Fibroblast of skin of back (primary cell): ENCODE measurements around the gene PSME2.

Source experiments
- DNase-seq: peaks from one replicate; pipeline ENCODE4 v3.0.0-alpha.2; 2013

Gene PSME2

DNA sequence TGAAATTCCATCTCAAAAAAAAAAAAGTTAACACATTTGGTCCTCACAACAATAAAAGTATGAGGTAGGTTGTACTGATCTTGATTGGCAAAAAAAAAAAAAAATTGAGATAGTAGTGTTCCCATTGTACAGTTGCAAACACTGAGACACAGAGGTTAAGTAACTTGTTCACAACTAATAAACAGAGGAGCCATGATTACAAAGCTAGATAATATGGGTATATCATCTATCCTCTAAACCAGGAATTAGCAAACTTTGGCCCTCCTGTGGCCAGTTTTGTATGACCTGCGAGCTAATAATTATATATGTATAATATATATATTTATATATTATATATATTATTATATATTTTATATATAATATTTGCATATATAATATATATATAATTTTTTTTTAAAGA is 12.7 kb downstream of the PSME2 start:
- no peak for DNase-seq

- DNase-seq: no peak
Observed at GRCh38 chr14:24132976-24133375, 13.4 kb downstream of the PSME2 start.

DNA sequence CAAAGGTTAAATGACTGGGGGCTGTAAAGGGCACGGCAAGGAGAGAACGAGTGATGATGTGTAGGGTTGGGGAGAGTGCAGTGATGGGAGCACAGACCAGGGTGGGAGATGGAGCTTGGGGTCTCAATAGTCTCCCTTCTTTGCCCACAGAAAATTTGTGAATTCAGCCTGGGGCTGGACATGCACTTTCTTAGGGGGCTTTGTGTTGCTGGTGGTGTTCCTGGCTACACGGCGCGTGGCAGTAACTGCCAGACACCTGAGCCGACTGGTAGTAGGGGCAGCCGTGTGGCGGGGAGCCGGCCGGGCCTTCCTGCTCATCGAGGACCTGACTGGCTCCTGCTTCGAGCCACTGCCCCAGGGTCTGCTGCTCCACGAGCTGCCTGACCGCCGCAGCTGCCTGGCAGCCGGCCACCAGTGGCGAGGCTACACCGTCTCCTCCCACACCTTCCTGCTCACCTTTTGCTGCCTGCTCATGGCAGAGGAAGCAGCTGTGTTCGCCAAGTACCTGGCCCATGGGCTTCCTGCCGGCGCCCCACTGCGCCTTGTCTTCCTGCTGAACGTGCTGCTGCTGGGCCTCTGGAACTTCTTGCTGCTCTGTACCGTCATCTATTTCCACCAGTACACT is 14.2 kb downstream of the PSME2 start:
- no peak for DNase-seq

GRCh38 chr14:24131549-24131966 is 14.9 kb downstream of the PSME2 start:
- DNase-seq: no peak

DNA sequence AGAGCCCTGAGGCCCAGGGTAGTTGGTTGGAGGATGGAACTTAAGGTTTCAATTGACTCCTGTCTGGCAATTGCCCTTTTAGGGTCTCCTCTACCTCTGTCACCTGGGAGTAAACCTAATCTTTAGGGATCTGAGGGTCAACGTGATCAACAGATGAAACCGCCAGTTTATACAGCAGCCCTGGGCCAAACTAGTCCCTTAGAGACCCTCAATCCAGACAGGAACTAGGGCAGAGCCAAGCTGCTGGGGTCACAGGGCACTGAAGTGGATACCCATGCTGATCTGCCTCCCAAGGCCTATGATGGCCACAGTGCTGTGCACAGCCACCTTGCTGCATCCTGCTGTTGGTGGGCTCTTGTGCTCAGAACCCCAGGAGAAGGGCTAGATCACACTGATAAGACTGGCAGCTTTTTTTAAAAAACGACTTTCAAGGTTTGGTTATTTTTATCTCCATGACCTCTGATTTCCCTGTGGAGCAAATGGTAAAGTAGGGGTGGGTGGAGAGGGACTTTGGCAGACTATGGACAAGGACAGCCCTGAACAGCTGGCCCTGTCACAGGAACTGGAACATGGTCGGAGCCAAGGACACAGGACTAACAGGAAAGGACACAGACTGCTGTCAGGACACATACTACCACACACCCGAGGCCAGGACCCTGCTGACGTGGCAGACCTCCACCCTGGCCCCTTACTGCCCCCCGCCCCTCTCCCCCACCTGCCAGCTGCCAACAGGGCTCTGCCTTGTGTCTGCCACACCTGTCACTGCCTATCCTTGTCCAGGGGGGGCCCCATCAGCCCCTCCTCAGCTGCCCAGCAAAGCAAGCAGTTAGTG is 15.5 kb downstream of the PSME2 start:
- no peak for DNase-seq

- DNase-seq: no peak
Observed at GRCh38 chr14:24130380-24130716, 16.1 kb downstream of the PSME2 start, which contains the start of gene FITM1. FITM1 (plus strand) TSS chr14:24130659; CDS start chr14:24131564, 905 bp downstream.

- no peak for DNase-seq
Observed at GRCh38 chr14:24129410-24129998, 16.9 kb downstream of the PSME2 start.

GRCh38 chr14:24127673-24128072 is 18.7 kb downstream of the PSME2 start:
- no peak for DNase-seq

DNA sequence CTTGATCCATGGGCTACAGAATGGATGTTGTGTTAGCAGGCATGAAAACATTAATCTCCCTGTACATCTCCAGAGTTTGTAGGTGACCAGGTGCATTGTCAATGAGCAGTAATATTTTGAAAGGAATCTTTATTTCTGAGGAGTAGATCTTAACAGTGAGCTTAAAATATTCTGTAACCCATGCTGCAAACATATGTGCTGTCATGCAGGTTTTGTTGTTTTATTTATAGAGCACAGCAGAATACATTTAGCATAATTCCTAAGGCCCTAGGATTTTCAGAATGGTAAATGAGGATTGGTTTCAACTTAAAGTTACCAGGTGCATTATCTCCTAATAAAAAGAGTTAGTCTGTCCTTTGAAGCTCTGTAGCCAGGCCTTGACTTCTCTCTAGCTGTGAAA is 19.5 kb downstream of the PSME2 start:
- no peak for DNase-seq

DNA sequence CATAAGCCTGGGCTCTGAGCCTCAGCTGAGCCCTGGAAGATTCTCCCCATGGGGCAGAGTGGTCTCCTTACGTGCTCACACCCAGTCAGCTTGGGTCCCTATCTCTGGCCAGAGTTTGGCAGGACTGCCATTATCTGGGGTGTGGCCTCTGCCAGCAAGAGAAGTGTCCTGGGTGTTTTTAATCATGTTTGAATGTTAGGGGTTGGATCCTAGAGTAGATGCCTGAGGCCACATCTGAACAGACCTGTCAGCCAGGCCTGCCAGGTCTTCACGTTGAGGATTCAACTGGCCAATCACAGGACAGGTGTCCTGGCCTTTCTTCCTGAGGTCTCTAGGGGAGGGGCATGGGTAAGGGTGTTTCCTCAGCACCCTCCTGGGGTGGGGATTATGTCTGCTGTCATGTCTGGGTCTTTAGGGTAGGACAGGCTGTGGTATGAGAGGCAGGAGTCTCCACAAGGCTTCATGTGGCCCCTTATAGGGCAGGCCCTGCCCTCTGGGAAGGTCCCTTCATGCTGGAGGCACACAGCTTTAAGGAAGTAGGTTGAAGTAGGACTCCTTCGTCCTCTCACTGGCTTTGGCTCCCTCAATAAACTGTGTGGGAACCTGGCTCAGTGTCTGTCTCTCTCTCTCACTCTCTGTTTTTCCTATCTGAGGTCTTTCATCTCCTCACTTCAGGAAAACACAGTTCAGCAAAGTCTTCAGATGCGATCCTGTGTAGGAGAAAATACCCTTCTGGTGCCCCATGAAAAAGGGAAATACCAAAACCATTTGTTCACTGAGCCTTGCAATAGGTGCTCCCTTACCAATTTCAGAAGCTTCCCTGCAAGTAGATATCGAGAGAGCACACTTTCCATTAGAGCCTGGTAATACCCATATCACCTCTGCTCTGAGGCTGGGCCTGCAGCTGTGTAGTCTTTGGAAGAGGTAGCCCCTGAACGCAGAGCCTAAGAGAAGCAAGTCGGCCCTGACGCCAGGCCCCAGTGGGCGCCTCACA is 22.7 kb downstream of the PSME2 start:
- no peak for DNase-seq

GRCh38 chr14:24122898-24123297 is 23.5 kb downstream of the PSME2 start:
- DNase-seq: no peak

GRCh38 chr14:24122416-24122815 is 24.0 kb downstream of the PSME2 start:
- DNase-seq: no peak

- no peak for DNase-seq
Observed at GRCh38 chr14:24121210-24121609, 25.2 kb downstream of the PSME2 start.

- DNase-seq: no peak
Observed at GRCh38 chr14:24119691-24120090, 26.7 kb downstream of the PSME2 start.

DNA sequence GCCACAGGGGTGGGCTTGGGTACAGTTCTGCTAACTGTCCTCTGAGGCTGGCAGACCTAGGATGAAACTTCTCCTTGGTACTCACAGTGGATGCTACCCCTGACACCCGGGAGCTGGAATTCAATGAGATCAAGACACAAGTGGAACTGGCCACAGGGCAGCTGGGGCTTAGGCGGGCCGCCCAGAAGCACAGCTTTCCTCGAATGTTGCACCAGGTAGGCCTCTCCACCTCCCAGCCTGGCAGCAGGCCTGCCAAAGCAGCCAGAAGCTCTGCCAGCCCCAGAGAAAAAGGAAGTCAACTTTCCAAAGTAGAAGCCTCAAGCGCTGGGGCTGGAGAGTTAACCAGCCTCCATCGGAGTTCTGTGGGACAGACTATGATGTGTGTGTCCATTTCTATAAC is 29.2 kb downstream of the PSME2 start:
- no peak for DNase-seq

GRCh38 chr14:24116128-24116814 is 30.1 kb downstream of the PSME2 start:
- no peak for DNase-seq

GRCh38 chr14:24115422-24116127 is 30.8 kb downstream of the PSME2 start:
- DNase-seq: no peak

GRCh38 chr14:24114532-24115421 is 31.6 kb downstream of the PSME2 start, which contains the start of the genes DCAF11 and NRL:
DCAF11 (plus strand) TSS chr14:24114777; CDS start chr14:24115595, 818 bp downstream.
NRL (minus strand) TSS chr14:24114949; CDS start chr14:24082848, 32,101 bp downstream.
- DNase-seq: peak; percentile 100

- DNase-seq: peak; percentile 94
Observed at GRCh38 chr14:24113801-24114531, 32.4 kb downstream of the PSME2 start.
